ENCODE results near the gene CC2D2A.
"Not testable (repeated sequence)": the region's sequence is repeated elsewhere in the genome, so short reads cannot be mapped to it uniquely, and the experiment has no call there.

The CC2D2A gene

GRCh38 chr4:15562623-15563022, 92.9 kb downstream of the CC2D2A start:
- no peak for DNase-seq

DNA sequence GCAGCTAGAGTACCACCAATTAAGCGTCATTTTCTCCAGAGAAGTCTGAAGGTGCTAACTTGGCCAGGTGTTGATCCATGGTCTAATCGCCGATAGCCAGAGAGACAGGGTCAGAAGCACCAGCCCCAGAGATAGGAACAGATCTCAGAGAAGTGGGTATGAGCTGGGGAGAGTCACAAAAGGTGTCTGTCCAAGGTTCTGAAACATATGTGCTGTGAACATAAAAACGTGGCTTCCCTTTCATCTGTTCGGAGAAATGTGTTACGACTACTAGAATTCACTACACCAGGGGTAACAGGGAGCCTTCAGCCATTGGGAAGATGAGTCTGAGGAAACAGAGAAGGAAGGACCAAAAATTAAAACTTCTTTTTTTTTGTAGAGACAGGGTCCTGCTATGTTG, 94.2 kb downstream of the CC2D2A start:
- DNase-seq, result no peak

- DNase-seq, result no peak
Observed at GRCh38 chr4:15568821-15569220, 99.1 kb downstream of the CC2D2A start.

- no peak for DNase-seq
Observed at GRCh38 chr4:15569746-15570145, 100.1 kb downstream of the CC2D2A start.

GRCh38 chr4:15575966-15576365, 106.3 kb downstream of the CC2D2A start:
- no peak for DNase-seq

DNA sequence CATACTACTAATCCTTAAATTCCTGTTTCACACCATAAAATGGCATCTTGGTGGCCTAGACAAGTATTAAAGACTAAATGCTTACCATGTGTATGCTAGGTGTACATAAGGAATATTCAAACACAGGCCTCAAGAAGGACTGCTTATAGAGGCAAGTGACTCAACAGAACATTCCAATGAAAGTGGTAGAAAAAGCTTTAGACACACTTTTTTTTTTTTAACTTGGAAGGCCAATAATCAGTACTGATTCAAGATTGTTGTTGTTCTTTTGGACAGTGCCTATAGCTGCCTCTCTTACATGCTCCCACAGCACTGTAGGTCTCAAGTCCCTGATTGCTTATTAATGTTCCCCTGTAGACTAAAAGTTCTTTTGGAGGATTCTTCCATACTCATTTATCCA, 107.8 kb downstream of the CC2D2A start:
- DNase-seq, result no peak

GRCh38 chr4:15584785-15585184, 115.1 kb downstream of the CC2D2A start:
- DNase-seq, result no peak

DNA sequence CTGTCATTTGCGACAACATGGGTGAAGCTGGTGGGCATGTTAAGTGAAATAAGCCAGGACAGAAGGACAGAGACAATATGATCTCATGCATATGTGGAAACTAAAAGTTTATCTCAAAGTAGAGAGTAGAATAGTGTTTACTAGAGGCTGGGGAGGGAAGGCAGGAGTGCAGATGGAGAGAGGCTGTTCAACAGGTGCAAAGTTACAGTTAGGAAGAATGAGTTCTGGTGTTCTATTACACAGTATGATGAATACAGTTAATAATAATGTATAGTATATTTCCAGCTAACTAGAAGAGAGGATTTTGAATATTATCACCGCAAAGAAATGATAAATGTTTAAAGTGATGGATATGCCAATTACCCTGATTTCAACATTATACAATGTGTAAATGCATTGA, 115.6 kb downstream of the CC2D2A start:
- DNase-seq, result no peak

- DNase-seq, result no peak
Observed at GRCh38 chr4:15586066-15586465, 116.4 kb downstream of the CC2D2A start.

GRCh38 chr4:15587649-15588048, 118.0 kb downstream of the CC2D2A start:
- no peak for DNase-seq

- DNase-seq, result no peak
Observed at GRCh38 chr4:15592799-15593198, 123.1 kb downstream of the CC2D2A start.

GRCh38 chr4:15598644-15599043, 129.0 kb downstream of the CC2D2A start:
- no peak for DNase-seq

GRCh38 chr4:15600176-15600575, 130.5 kb downstream of the CC2D2A start:
- no peak for DNase-seq

DNA sequence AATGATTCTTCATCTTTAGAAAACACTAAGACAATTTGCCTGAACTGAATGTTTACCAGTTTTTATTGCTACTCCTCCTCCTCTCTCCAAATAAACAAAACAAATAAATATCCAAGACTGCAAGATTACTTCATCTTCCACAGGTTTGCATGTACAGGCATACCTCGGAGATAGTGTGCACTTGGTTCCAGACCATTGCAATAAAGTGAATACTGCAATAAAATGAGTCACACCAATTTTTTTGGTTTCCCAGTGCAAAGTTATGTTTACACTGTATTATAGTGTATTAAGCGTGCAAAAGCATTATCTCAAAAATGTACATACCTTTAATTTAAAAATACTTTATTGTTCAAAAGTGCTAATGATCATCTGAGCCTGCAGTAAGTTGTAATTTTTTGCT, 132.2 kb downstream of the CC2D2A start:
- DNase-seq, result no peak

DNA sequence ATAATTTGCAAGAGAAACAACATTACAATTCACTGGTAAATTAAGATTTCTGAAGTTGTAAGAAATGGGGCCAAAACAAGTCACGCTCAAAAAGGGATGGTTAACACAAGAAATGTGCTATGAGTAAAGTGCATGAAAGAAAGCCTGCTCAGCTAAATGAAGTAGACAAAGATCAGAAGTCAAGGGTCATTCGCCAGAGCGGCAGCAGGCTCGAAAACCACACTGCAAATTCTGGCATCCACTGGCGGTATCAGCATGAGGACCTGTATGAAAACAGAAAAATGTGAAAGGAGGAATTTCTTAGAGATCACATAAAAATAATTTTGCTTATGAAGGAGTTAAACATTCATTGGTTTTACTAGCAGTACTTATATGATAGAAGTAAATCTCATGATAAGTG, 135.9 kb downstream of the CC2D2A start:
- DNase-seq, result no peak

- no peak for DNase-seq
Observed at GRCh38 chr4:15610855-15611254, 141.2 kb downstream of the CC2D2A start.

DNA sequence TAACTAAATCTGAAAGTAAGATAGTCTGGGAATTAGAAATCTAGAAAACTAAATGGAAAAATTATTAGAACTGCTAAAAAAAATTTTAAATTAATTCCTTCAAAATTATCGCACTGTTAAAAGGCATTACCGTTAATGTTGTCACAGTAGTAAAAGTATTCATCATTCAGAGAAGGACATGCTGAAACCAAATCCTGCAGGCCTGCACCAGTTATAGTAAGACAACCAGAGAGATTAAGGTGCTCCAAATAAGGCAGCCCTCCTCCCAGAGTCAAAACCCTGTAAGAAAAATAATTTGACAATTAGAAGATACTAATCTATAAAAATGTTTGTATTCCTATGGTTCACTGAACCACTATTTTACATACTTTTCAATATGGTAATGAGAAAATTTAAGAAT, 142.5 kb downstream of the CC2D2A start:
- DNase-seq, result no peak

GRCh38 chr4:15614891-15615290, 145.2 kb downstream of the CC2D2A start:
- not testable (repeated sequence) for DNase-seq

DNA sequence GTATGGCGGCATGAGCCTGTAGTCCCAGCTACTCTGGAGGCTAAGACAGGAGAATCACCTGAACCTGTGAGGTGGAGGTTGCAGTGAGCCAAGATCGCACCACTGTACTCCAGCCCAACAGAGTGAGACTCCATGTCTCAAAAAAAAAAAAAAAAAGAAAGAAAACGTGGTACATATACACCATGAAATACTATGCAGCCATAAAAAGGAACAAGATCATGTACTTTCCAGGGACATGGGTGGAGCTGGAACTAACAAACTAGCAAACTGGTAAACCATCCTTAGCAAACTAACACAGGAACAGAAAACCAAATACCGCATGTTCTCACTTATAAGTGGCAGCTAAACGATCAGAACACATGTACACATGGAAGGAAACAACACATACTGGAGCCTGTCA, 147.7 kb downstream of the CC2D2A start:
- not testable (repeated sequence) for DNase-seq

GRCh38 chr4:15636818-15637217, 167.1 kb downstream of the CC2D2A start:
- no peak for DNase-seq

GRCh38 chr4:15638418-15638817, 168.7 kb downstream of the CC2D2A start:
- DNase-seq, result no peak

DNA sequence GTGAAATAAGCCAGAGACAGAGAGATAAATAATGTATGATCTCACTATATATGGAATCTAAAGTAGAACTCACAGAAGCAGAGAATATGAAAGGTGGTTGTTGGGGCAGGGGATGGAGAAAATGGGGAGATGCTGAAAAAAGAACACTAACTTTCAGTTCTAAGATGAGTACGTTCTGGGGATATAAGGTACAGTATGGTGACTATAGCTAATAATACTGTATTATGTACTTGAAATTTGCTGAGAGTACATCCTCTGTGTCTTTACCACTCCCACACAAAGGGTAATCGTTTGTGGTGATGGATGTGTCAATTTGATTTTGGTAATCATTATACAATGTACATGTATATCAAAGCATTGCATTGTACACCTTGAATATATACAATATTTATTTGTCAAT, 178.9 kb downstream of the CC2D2A start:
- no peak for DNase-seq

GRCh38 chr4:15649914-15650545, 180.3 kb downstream of the CC2D2A start:
- no peak for DNase-seq
